ENCODE measurements around the gene RIC8B. TPM values are rescaled to one million over a fixed set of nuclear protein-coding genes. Genes with fewer than 3 reads are reported as not detected.

RIC8B gene
- polyA plus RNA-seq, 1 donor (not counting 4 experiments of a cell fraction or from before 2014, with no cell fraction given) = 6.8 TPM

GRCh38 chr12:106816231-106816630 is 41.7 kb downstream of the RIC8B start:
- H3K4me3 ChIP-seq (ENCODE audit: control insufficient read depth in 2 of 3, extremely low read depth in 1 of 3, insufficient read depth in 2 of 3, low read depth in 1 of 3, low read length in 3 of 3) = no peak overlapping the region
- dilution Hi-C loops (cut with MboI; ENCODE audit: extremely low pct_ligation_motif_present, low sequenced_read_pairs) = no loop called here

GRCh38 chr12:106819991-106820390 is 45.5 kb downstream of the RIC8B start:
- dilution Hi-C loops (cut with MboI; ENCODE audit: extremely low pct_ligation_motif_present, low sequenced_read_pairs) = no loop called here
- H3K4me2 ChIP-seq (ENCODE audit: control insufficient read depth, extremely low read depth, insufficient read depth, low read depth, low read length) = no peak overlapping the region
- H3K4me3 ChIP-seq (ENCODE audit: control insufficient read depth in 2 of 3, extremely low read depth in 1 of 3, insufficient read depth in 2 of 3, low read depth in 1 of 3, low read length in 3 of 3) = no peak overlapping the region
- H2AFZ ChIP-seq (ENCODE audit: control insufficient read depth, low read length) = no peak overlapping the region
- no peaks in the 10 kb centered on the region for H3K4me1 ChIP-seq (ENCODE audit: control insufficient read depth, extremely low read depth, insufficient read depth, low read length)
- no peak overlapping the region for H3K27ac ChIP-seq (ENCODE audit: control insufficient read depth, insufficient read depth, low read length)
- H3K79me2 ChIP-seq (ENCODE audit: control insufficient read depth, insufficient read depth, low read length) = no peaks in the 10 kb centered on the region
- FAIRE-seq (no peak), DNase-seq (ENCODE audit: low read depth, low spot score) (no peak)
- H3K9me3 ChIP-seq (ENCODE audit: control insufficient read depth, low read depth, low read length) = no peaks in the 10 kb centered on the region
- H3K27me3 ChIP-seq (ENCODE audit: control insufficient read depth, extremely low read depth, insufficient read depth, low read length) = no peaks in the 10 kb centered on the region
- H3K36me3 ChIP-seq (ENCODE audit: control insufficient read depth in 2 of 2, extremely low read depth in 1 of 2, insufficient read depth in 2 of 2, low read length in 2 of 2) = peaks cover 0 to 4% of the 10 kb centered on the region in 2 experiments
- no peaks in the 10 kb centered on the region for H4K20me1 ChIP-seq (ENCODE audit: control insufficient read depth, extremely low read depth, insufficient read depth, low read length)
- TF ChIP-seq EZH2 (IDR thresholded peaks at IDR 0.05; ENCODE audit: low read length) = no peak
- TF ChIP-seq CTCF (optimal IDR thresholded peaks at IDR 0.05 in 1 of 3, IDR thresholded peaks at IDR 0.05 in 1 of 3, conservative IDR thresholded peaks at IDR 0.05 in 1 of 3; ENCODE audit: extremely low read depth in 1 of 3, insufficient read depth in 2 of 3, low read length in 3 of 3) = no peak
- no peaks in the 10 kb centered on the region for H3K9me1 ChIP-seq (ENCODE audit: control insufficient read depth, extremely low read depth, insufficient read depth, low read length)
- H3K9ac ChIP-seq (ENCODE audit: control insufficient read depth, extremely low read depth, insufficient read depth, low read length) = no peak overlapping the region

More at GRCh38 chr12:106816231-106816630, 41.7 kb downstream of the RIC8B start:
- Histone ChIP-seq H3K79me2 (ENCODE audit: control insufficient read depth, insufficient read depth, low read length) (no peaks in the 10 kb centered on the region), H3K27ac (ENCODE audit: control insufficient read depth, insufficient read depth, low read length) (no peak overlapping the region), H3K4me1 (ENCODE audit: control insufficient read depth, extremely low read depth, insufficient read depth, low read length) (no peaks in the 10 kb centered on the region), H3K9ac (ENCODE audit: control insufficient read depth, extremely low read depth, insufficient read depth, low read length) (no peak overlapping the region), H3K9me1 (ENCODE audit: control insufficient read depth, extremely low read depth, insufficient read depth, low read length) (no peaks in the 10 kb centered on the region), H3K27me3 (ENCODE audit: control insufficient read depth, extremely low read depth, insufficient read depth, low read length) (no peaks in the 10 kb centered on the region), H4K20me1 (ENCODE audit: control insufficient read depth, extremely low read depth, insufficient read depth, low read length) (no peaks in the 10 kb centered on the region), H3K36me3 (ENCODE audit: control insufficient read depth in 2 of 2, extremely low read depth in 1 of 2, insufficient read depth in 2 of 2, low read length in 2 of 2) (peaks cover 0 to 6% of the 10 kb centered on the region in 2 experiments), H2AFZ (ENCODE audit: control insufficient read depth, low read length) (no peak overlapping the region), H3K9me3 (ENCODE audit: control insufficient read depth, low read depth, low read length) (no peaks in the 10 kb centered on the region), H3K4me2 (ENCODE audit: control insufficient read depth, extremely low read depth, insufficient read depth, low read depth, low read length) (no peak overlapping the region)
- TF ChIP-seq EZH2 (IDR thresholded peaks at IDR 0.05; ENCODE audit: low read length) (no peak), CTCF (optimal IDR thresholded peaks at IDR 0.05 in 1 of 3, IDR thresholded peaks at IDR 0.05 in 1 of 3, conservative IDR thresholded peaks at IDR 0.05 in 1 of 3; ENCODE audit: extremely low read depth in 1 of 3, insufficient read depth in 2 of 3, low read length in 3 of 3) (no peak)
- no peak for FAIRE-seq
- DNase-seq (ENCODE audit: low read depth, low spot score) = no peak

Data from keratinocyte (primary cell).